HG03159 (cell line): ENCODE data around the gene P4HB.

Experiments
- ATAC-seq: cut with Tn5 transposase; IDR thresholded peaks from one replicate; pipeline ENCODE4 v1.9.1; 2021; ENCODE audit warnings: mild to moderate bottlenecking, moderate library complexity; ENCODE audit not compliant: unreplicated experiment

The P4HB gene

GRCh38 chr17:81869221-81870130 is 9.1 kb upstream of the P4HB start:
- no peak for ATAC-seq

GRCh38 chr17:81868674-81869220 is 8.4 kb upstream of the P4HB start:
- ATAC-seq, result no peak

- no peak for ATAC-seq
Measured at GRCh38 chr17:81867991-81868673, 7.8 kb upstream of the P4HB start.

- no peak for ATAC-seq
Measured at GRCh38 chr17:81867170-81867990, 7.0 kb upstream of the P4HB start.

- no peak for ATAC-seq
Measured at GRCh38 chr17:81866440-81867169, 6.3 kb upstream of the P4HB start.

GRCh38 chr17:81865733-81866439 is 5.6 kb upstream of the P4HB start:
- no peak for ATAC-seq

GRCh38 chr17:81865358-81865732 is 5.0 kb upstream of the P4HB start:
- no peak for ATAC-seq

- no peak for ATAC-seq
Measured at GRCh38 chr17:81863833-81864768, 3.8 kb upstream of the P4HB start.

- no peak for ATAC-seq
Measured at GRCh38 chr17:81863123-81863675, 2.9 kb upstream of the P4HB start.

GRCh38 chr17:81860756-81861568 is 627 bp upstream of the P4HB start:
- peak; percentile 73 for ATAC-seq

GRCh38 chr17:81858967-81859905 is 1.1 kb downstream of the P4HB start:
- ATAC-seq, result no peak

GRCh38 chr17:81858170-81858966 is 2.0 kb downstream of the P4HB start:
- no peak for ATAC-seq

GRCh38 chr17:81854974-81855774 is 5.2 kb downstream of the P4HB start:
- ATAC-seq, result no peak

GRCh38 chr17:81852237-81852636 is 8.1 kb downstream of the P4HB start:
- no peak for ATAC-seq

- no peak for ATAC-seq
Measured at GRCh38 chr17:81851423-81851822, 8.9 kb downstream of the P4HB start.
